ENCODE measurements around the gene GJA10.

Gene GJA10

DNA sequence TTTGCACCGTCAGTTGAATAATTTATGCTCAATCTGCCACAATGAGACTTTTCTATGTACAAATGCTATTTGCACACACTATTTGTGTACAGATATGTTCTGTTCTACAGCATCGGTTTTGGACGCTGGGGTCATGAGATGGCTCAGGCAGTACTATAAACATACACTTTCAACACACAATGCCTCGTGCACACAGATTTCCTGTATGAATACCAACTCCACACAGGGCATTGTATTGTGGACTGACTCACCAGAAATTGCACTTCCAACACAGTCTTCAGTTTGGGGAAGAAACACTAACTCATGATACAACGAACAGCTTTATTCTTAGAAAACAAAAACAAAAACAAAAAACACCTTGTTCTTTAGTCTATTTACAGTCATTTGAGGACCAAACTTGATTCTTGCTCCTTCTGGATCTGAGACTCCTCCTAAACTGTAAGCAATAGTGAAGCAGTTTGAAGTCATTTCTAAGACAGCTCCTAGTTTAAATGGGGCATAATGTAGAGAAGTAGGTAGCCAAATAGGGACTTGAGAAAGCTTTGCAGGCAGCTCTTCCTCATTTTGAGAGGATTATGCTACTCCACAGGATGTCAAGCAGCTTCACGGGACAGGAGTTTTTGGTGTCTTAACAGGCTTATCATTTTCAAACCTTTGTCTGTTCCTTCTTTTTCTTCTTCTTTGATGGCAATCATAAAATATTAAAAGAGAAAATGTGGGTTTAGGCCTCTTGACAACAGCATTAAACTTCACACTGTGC is 33.7 kb downstream of the GJA10 start:
- in situ Hi-C loops (cut with MboI; ENCODE audit: low sequenced_read_pairs), result no loop called here
- no peaks in the 10 kb centered on the region for H3K27me3 ChIP-seq (ENCODE audit: low read depth)
- H3K4me1 ChIP-seq, result no peaks in the 10 kb centered on the region
- no peak for DNase-seq (ENCODE audit: low spot score in 2 of 2)
- H3K9me3 ChIP-seq, result no peaks in the 10 kb centered on the region
- H3K4me3 ChIP-seq, result no peak overlapping the region
- no peaks in the 10 kb centered on the region for H3K36me3 ChIP-seq (replicated peaks)

DNA sequence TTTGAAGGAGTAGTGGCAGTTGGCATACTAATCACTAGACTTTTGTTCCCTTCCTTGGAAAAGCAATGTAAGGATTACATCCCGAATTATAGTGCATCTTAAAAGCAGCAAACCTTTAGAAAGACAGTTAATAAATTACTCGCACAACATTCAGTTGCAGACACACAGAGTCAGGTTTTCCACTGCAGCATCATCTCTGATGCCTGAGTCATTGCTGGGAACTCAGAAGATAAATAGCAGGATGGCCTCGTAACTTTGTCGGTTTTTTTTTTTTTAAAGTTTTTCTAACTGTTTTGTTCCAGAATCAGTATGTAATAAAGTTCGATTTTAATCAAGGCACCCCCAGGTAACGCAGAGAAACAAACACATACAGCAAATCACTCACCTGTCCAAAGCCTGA is 34.3 kb downstream of the GJA10 start:
- no peaks in the 10 kb centered on the region for H3K9me3 ChIP-seq
- in situ Hi-C loops (cut with MboI; ENCODE audit: low sequenced_read_pairs), result no loop called here
- no peak for DNase-seq (ENCODE audit: low spot score in 2 of 2)
- H3K27me3 ChIP-seq (ENCODE audit: low read depth), result no peaks in the 10 kb centered on the region
- no peaks in the 10 kb centered on the region for H3K36me3 ChIP-seq (replicated peaks)
- H3K4me3 ChIP-seq, result no peak overlapping the region
- no peaks in the 10 kb centered on the region for H3K4me1 ChIP-seq

DNA sequence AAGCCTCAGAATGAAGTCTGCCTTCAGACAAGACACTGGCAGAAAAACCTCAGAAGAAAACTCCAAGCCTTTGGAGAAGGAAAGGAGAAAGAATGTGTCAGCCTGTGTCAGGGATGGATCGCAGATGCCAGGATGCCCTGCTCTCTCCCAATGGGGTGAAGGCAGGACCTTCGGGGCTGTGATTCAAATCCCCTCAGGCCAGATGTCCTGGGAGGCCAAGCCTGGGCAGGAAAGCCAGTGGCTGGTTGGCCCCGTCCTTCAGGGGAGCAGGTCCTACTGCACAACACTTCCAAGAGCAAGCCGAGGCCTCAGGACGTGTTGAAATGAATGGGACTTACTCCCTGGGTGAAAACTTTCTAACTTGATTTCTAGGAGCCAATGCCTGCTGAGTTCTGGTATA is 36.5 kb downstream of the GJA10 start:
- in situ Hi-C loops (cut with MboI; ENCODE audit: low sequenced_read_pairs), result no loop called here
- H3K27me3 ChIP-seq (ENCODE audit: low read depth), result no peaks in the 10 kb centered on the region
- no peaks in the 10 kb centered on the region for H3K36me3 ChIP-seq (replicated peaks)
- H3K4me3 ChIP-seq, result no peak overlapping the region
- DNase-seq (ENCODE audit: low spot score in 2 of 2), result no peak
- H3K4me1 ChIP-seq, result no peaks in the 10 kb centered on the region
- H3K9me3 ChIP-seq, result no peaks in the 10 kb centered on the region

DNA sequence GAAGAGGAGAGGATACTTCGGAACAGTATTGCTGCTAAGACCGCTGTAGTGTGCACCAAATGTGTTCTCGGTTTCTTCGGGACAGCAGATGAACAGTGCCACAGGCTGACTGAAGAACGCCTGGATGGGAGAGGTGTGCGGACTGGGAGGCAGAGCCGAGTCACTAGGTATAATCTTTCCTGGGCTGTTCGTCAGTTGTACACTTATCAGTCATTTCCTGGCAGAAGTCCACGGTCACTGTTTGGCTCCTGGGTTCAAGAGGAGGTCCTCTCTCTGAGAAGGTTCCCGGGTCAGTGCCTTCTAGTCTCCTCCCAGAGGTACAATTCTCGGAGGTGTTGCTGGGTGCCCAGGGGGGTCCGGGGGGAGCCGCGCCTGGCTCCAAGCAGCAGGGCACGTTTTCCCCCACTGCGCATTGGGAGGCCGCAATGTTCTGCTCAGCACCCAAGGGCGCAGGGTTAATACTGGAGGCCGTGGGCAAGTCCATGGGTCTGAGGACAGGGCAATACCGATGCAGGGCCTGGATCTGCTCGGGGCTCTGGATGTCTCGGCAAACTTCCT is 38.1 kb downstream of the GJA10 start:
- H3K4me3 ChIP-seq, result no peak overlapping the region
- no peaks in the 10 kb centered on the region for H3K4me1 ChIP-seq
- no peaks in the 10 kb centered on the region for H3K9me3 ChIP-seq
- no peak for DNase-seq (ENCODE audit: low spot score in 2 of 2)
- H3K36me3 ChIP-seq (replicated peaks), result no peaks in the 10 kb centered on the region
- in situ Hi-C loops (cut with MboI; ENCODE audit: low sequenced_read_pairs), result no loop called here
- no peaks in the 10 kb centered on the region for H3K27me3 ChIP-seq (ENCODE audit: low read depth)

DNA sequence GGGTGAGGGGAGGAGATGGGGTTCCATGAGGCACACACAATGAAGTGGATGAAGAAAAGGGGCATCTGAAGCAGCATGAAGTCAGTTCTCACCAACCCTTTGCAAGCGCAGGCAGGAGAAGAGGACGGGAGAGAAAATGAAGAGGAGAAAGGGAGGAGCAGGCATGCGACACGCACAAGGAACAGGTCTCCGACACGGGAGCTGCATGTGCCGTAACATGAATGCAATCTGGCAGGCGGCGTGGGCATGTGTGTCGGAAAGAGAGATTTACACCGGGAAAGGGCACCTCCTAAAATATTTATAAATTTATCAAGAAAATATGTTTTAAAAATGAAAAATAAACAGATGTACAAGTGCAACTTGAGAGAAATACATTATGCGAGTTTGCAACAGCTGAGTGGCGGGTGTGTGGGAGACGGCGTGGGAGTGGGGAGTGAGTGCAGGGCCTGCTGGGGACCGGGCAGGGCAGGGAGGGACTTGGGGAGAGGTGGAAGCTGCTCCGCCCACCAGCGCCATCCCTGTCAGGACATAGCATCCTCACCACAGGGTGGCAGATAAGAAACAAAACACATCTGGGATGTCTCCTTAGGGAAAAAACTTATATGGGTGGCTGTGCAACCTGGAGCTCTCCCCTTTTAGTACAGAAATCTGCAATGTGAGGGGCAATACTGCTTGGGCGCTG is 40.6 kb downstream of the GJA10 start:
- Histone ChIP-seq H3K4me1 (no peaks in the 10 kb centered on the region), H3K27me3 (ENCODE audit: low read depth) (no peaks in the 10 kb centered on the region), H3K4me3 (no peak overlapping the region), H3K36me3 (replicated peaks) (no peaks in the 10 kb centered on the region), H3K9me3 (no peaks in the 10 kb centered on the region)
- DNase-seq (ENCODE audit: low spot score in 2 of 2), result no peak
- in situ Hi-C loops (cut with MboI; ENCODE audit: low sequenced_read_pairs), result loop anchor here (5.0 kb wide), 1 partner anchor 542 kb away; no protein-coding TSS in a partner anchor

DNA sequence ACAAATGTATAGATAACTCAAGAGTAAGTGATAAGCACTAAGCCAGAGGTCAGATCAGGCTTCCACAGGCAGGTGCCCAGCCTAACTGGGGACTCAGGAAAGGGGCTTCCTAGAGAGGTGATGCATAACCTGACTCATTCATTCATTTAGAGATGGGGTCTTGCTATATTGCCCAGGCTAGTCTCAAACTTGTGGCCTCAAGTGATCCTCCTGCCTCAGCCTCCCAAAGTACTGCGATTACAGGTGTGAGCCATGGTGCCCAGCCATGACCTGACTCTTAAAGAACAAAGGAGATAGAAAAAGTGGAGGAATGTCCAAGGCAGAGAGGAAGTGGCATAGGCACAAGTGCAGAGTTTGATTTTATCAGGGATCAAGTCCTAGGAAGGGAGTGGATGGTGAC is 41.9 kb downstream of the GJA10 start:
- Histone ChIP-seq H3K27me3 (ENCODE audit: low read depth) (no peaks in the 10 kb centered on the region), H3K9me3 (no peaks in the 10 kb centered on the region), H3K36me3 (replicated peaks) (no peaks in the 10 kb centered on the region), H3K4me3 (no peak overlapping the region), H3K4me1 (no peaks in the 10 kb centered on the region)
- in situ Hi-C loops (cut with MboI; ENCODE audit: low sequenced_read_pairs), result loop anchor here (5.0 kb wide), 1 partner anchor 541 kb away; no protein-coding TSS in a partner anchor
- no peak for DNase-seq (ENCODE audit: low spot score in 2 of 2)

DNA sequence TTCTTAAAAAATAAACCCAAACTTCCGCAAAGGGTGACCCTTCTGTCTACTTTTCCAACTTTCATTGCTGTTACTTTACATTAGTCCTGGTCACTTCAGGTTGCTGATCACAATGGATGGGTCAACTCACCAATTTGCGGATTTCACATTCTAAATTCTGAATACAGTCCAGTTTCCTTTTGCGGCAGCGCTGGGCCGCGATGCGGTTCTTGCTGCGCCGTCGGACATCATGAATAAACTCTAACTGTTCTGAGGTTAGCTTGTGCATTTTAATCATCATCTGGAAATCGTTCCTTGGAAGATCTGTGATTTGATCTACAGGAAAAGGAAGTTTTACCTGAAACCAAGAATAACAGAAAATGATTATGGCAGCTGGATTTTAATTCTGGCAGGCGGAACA is 43.7 kb downstream of the GJA10 start:
- H3K4me3 ChIP-seq, result no peak overlapping the region
- no peak for DNase-seq (ENCODE audit: low spot score in 2 of 2)
- no peaks in the 10 kb centered on the region for H3K4me1 ChIP-seq
- H3K27me3 ChIP-seq (ENCODE audit: low read depth), result no peaks in the 10 kb centered on the region
- no peaks in the 10 kb centered on the region for H3K36me3 ChIP-seq (replicated peaks)
- no peaks in the 10 kb centered on the region for H3K9me3 ChIP-seq
- in situ Hi-C loops (cut with MboI; ENCODE audit: low sequenced_read_pairs), result loop anchor here (5.0 kb wide), 1 partner anchor 539 kb away; no protein-coding TSS in a partner anchor

DNA sequence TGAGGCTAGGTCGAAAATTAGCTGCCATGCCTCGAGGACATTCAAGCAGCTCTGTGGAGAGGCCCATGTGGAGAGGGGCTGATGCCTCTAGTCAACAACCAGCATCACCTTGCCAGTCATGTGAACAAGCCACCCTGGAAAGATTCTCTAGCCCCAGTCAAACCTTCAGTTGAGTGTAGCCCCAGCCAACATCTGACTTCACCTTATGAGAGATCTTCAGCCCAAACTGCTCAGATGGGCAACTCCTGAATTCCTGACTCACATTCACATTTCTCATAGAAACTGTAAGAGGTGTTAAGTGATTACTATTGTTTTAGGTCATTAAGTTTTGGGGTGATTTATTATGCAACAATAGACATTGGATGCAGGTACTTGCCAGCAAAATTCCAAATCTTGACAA is 44.9 kb downstream of the GJA10 start:
- Histone ChIP-seq H3K9me3 (no peaks in the 10 kb centered on the region), H3K4me1 (no peaks in the 10 kb centered on the region), H3K27me3 (ENCODE audit: low read depth) (no peaks in the 10 kb centered on the region), H3K4me3 (no peak overlapping the region), H3K36me3 (replicated peaks) (no peaks in the 10 kb centered on the region)
- no peak for DNase-seq (ENCODE audit: low spot score in 2 of 2)
- in situ Hi-C loops (cut with MboI; ENCODE audit: low sequenced_read_pairs), result loop anchor here (5.0 kb wide), 1 partner anchor 538 kb away; no protein-coding TSS in a partner anchor

DNA sequence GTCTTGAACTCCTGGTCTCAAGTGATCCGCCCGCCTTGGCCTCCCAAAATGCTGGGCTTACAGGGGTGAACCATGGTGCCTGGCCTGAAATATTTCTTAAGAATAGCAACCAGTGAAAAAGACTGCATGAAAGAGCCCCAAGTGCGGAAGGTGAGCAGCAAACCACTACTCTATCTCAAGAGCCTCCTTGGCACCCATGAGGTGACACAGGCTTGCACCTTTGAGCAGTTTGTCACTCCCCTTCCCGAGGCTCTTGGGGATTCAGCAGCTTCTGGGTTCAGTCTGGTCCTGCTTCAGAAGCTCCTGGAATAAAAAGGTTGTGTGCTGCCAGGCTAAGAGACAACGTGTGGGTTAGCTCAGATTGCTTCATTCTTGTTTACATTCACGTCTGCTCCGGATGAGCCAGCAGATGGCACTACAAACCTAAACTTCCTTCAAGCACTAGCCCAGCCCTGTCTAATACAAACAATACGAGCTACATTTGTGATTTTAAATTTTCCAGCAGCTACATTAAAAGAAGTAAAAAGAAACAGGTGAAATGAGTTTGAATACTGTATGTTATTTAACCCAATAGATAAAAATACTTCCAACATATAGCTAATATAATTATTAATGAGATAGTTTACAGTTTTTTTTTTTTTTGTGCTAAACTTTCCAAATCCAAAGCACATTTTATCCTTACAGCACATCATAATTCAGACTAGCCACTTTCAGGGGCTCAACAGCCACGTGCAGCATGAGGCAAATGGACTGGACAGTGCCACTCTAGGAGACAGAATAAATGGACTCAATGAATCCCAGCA is 46.2 kb downstream of the GJA10 start:
- no peak overlapping the region for H3K4me3 ChIP-seq
- in situ Hi-C loops (cut with MboI; ENCODE audit: low sequenced_read_pairs), result no loop called here
- DNase-seq (ENCODE audit: low spot score in 2 of 2), result peak; percentile 71 to 74
- H3K4me1 ChIP-seq, result no peaks in the 10 kb centered on the region
- H3K27me3 ChIP-seq (ENCODE audit: low read depth), result no peaks in the 10 kb centered on the region
- no peaks in the 10 kb centered on the region for H3K36me3 ChIP-seq (replicated peaks)
- H3K9me3 ChIP-seq, result no peaks in the 10 kb centered on the region

DNA sequence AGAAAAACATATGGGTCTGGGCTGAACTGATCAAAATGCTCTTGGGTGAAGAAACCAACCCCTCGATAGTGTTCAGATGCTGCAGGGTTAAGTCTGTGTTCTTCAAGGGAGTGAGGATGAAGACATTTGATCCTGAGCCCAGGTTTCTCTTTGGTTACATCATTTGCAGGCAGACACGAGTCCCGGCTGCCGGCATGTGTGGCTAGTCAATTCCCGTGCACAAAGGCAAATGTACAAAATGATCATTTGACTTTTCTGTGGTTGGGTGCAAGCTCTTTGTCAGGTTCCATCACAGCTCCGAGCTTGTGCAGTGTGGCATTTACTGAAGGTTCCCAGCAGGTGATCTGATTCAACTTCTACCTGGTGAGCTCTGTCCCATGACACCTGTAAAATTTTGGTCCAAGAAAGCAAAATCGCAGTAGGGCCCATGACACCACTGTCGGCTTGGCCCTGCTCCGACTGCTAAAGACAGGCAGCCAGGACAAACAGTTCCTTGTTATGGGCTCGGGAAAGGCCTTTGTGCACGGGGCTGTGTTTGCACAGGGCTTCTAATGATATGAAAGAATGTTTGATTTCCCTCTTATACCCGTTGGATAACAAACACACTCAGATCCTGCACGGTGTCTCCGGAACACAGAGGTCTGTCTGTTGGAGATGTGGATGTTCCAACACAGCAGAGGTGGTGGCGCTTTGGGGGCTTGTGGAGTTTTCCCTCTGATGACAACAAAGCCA is 46.9 kb downstream of the GJA10 start:
- DNase-seq (ENCODE audit: low spot score in 2 of 2), result no peak
- in situ Hi-C loops (cut with MboI; ENCODE audit: low sequenced_read_pairs), result no loop called here
- H3K27me3 ChIP-seq (ENCODE audit: low read depth), result no peaks in the 10 kb centered on the region
- H3K4me3 ChIP-seq, result no peak overlapping the region
- no peaks in the 10 kb centered on the region for H3K36me3 ChIP-seq (replicated peaks)
- no peaks in the 10 kb centered on the region for H3K4me1 ChIP-seq
- no peaks in the 10 kb centered on the region for H3K9me3 ChIP-seq

DNA sequence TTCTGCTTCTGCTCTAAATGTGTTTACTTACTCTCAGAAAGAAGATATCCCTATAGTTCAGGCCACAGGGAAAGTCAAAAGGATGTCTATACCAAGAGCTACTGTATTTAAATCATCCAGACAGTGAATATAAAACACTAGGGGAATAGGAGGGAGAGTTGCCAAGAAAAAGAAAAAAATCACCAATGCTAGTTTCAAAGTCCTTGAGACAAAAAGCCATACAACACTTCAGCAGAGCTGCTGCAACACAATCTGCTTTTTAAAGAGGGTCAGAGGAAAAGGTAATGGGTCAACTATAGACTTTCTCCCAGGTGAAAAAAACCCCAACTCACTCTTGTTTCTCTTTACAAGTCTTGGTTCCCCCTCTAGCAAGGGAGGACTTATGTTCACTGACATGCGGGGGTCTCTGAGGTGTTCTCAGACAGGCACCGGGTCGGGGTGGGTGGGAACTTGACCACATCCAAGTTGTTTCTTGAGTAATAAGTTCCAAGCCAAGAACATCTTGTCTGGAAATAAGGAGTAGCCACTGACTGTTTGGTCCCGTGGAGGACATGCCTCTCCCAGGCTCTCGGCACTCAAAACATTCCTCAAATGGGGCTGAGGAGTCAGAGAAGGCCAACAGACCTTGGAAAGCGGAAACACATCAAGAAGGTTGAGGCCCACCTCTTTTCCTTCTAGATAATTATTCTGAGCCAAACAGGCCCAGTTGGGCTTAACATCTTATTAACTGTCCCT is 47.7 kb downstream of the GJA10 start:
- H3K9me3 ChIP-seq, result no peaks in the 10 kb centered on the region
- no peaks in the 10 kb centered on the region for H3K27me3 ChIP-seq (ENCODE audit: low read depth)
- DNase-seq (ENCODE audit: low spot score in 2 of 2), result no peak
- H3K36me3 ChIP-seq (replicated peaks), result no peaks in the 10 kb centered on the region
- no peaks in the 10 kb centered on the region for H3K4me1 ChIP-seq
- no peak overlapping the region for H3K4me3 ChIP-seq
- in situ Hi-C loops (cut with MboI; ENCODE audit: low sequenced_read_pairs), result no loop called here

DNA sequence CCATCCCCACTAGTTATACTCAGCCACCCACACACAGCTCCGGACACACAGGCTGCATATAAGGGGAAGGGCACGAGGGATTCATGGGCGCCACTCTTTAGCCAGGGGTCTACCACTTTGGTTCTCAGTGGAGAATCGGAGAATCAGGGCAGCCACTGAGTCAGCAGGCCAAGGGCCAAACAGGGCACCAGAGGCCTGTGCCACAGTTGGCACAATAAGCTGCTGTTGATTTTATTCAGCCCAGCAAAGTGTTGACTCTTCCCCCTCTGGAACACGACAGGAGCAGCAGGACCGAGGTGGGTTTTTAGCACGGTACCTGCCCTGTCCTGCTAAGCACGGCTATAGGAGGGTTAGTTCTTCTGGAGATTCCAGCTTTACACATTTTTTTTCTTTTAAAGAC is 48.3 kb downstream of the GJA10 start:
- Histone ChIP-seq H3K9me3 (no peaks in the 10 kb centered on the region), H3K27me3 (ENCODE audit: low read depth) (no peaks in the 10 kb centered on the region), H3K36me3 (replicated peaks) (no peaks in the 10 kb centered on the region), H3K4me3 (no peak overlapping the region), H3K4me1 (no peaks in the 10 kb centered on the region)
- no peak for DNase-seq (ENCODE audit: low spot score in 2 of 2)
- in situ Hi-C loops (cut with MboI; ENCODE audit: low sequenced_read_pairs), result no loop called here
